Stimulated activated CD8-positive, alpha-beta memory T cell treated with anti-CD3 and anti-CD28 coated beads, Interleukin-4, amount 100 ng/mL, for 48 hours (primary cell): ENCODE measurements around the gene GALNTL6.

Source experiments
- DNase-seq: peaks from one replicate; pipeline ENCODE4 v3.0.0-alpha.2; 2020

Gene GALNTL6

DNA sequence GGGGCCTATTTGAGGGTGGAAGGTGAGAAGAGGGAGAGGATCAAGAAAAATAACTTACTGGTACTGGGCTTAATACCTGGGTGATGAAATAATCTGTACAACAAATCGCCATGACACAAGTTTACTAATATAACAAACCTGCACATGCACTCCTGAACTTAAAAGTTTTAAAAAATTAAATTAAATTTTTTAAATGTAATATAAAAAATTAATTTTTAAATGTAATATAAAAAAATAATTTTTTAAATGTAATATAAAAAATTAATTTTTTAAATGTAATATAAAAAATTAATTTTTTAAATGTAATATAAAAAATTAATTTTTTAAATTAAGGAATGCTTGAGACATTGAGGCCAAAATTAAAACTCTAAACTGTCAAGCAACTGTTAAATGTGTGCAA, 1231.1 kb downstream of the GALNTL6 start:
- DNase-seq, result no peak

DNA sequence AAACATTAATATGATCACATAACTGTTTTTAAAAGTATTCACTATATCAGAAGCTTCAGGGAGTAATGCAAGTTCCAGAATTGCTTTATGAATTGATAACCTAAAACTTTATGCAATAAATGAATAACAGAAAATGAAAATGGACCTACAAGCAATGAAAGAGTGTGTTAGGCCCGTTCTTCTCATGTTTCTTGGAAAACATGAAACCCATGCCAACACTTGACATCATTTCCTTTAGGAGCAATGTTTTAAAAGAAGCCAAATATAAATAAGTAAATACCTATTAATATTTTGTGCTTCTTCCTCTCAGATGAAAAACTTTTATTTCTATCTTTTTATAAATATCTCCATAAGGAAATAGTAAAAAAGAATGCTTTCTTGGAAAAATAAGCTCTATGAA, 1232.4 kb downstream of the GALNTL6 start:
- DNase-seq, result no peak

DNA sequence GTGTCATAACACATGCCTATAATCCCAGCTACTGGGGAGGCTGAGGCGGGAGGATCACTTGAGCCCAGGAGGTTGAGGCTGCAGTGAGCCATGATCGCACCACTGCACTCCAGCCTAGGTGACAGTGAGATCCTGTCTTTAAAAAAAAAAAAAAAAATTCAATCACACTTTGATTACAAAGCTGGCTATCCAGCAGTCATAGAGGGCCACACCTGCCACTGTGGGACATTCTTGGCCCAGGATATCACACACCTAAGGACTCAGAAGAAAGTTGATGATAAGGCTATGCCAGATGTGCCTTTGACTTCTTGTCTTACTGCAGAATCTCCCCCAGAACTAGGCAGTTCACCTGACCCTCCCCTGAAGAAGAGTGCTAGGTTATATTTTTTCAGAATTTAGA, 1232.9 kb downstream of the GALNTL6 start:
- DNase-seq, result no peak

DNA sequence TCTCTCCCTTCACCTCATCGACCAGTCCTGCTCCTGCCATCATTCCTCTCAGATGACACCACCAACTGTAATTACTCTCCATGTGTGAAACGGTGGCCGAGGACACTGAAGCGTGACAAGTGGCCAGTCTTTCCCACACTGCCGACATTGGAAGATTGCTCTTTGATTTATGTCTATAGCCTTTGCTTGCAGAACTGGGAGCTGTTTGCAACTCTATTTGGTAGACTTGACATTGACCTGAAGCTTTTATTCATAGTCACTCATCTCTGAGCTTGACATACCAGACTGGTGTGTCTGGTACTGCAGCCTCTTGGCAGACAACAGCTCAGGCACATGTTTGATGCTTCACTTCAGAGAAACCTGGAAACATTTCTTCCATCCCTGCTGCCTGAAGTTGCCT, 1233.6 kb downstream of the GALNTL6 start:
- no peak for DNase-seq

DNA sequence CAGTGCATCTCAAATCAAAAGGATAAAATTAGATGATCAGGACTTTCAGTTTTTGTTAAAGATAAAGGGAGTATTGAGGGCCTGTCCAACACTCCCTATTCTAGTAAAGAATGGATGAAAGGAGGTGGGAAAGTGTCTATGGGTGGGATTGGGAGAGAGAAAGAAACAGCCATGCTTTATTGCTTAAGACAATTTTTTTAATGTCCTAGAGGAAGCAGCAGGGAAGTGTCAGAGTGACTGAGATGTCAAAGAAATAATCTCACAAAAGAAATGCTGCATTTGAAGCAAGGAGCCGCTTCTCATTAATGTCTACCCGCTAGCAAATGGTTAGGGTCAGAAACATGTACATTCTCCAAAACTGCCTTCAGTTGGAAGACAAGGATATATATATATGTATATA, 1238.0 kb downstream of the GALNTL6 start:
- no peak for DNase-seq

DNA sequence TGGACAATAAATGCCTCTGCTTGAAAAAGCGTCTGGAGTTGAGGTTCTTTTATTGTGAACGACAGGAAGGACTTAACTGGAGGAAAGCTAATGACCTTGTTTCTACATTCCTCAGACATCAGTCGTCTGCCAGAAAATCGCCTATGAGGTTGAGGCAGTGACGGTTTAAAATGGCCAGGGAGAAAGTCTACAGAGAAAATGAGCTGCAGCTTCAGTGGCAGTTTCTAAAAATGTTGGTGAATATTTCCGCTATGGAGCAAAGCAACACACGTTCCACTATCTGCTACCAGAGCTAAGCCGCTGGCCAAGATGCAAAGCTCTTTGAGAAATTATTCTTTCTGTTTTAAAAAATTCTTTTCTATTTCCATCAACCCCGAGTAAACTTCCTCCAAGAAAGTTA, 1238.5 kb downstream of the GALNTL6 start:
- no peak for DNase-seq

DNA sequence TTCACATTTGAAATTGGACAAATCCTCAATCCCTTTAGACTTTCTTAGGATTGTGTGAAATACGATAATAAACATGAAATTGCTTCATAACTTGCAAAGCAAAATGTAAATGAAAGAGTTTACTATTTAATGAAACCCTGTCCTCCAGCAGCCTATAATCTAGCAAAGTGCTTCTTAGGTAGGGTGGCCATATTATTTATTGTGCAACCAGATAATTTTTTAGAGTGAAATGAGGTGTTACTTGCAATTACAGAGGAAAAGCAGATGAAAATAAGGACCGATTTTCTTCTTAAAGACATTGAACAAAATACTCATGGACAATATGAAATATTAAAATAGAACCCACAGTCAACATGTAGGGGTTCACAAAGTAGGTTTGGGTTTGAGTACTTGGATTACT, 1239.2 kb downstream of the GALNTL6 start:
- DNase-seq, result no peak

DNA sequence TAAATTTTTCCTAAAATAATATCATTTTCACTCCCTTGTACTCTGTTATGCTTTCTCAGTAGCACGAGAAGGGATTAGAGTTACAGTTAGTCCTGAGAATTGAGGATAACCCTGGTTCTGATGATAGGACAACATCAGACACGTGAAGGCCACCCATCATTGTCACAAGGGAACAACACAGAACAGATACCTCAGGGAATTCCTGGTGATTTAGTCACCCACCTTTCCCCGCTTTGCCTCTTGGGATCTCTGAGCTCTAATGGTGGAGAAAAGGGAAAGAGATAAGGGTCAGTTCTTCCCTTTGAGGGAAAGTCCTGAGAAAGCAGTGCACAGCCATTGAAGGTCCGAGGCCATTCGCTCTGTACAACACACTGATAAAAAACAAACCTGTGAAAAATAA, 1243.1 kb downstream of the GALNTL6 start:
- no peak for DNase-seq

DNA sequence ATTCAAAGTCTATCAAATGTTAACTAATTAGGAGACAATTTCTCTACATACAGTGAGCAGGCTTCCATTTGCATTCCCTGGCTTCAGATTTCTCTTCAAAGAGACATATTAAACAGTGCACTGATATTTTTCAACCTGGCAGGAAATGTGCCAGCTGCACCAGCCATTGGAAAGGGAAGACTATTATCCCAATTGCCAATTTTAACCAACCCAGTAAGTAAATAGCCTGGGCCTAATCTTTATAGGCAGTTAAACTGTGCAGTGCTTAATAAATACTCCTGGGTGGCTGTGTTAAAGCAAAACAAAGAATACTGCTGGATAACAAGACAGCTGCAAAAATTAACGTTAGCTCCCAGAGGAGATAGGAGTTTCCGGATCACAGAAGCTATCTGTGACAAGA, 1243.5 kb downstream of the GALNTL6 start:
- no peak for DNase-seq

DNA sequence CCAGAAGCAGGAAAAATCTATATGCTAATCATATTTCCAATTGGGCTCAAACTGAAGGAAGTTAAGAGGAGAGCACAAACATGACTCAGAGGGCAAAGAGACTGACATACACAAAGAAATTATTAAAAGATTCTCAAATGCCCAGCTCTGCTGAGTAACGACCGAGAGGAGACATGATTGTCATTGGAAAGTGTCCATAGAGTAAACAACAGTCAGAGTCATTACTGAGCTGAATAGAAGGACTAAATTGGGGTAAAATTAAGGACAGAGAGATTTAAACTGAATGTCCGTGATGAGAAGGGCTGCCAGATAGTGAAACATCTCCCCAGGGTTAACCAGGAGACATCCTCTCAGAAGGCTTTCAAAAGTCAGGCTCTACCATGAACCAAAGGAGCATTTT, 1244.2 kb downstream of the GALNTL6 start:
- no peak for DNase-seq

DNA sequence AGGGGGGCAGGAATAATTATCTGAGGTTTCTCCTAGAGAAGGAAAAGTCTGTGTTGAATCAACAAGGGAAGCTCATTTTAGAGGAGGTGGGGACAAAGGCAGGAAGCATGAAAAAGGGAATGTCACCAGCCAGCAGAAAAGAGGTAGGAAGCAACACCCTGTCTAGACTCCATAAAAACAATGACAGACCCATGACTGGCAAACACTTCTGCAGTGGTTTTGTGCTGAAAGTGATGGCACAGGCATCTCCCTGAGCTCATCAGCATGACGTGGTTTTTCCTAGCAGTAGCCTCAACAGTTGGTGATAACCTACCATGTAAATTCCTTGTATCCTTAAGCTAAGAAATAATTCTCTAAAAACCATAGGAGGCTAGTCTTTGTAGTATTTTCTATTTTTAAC, 1244.7 kb downstream of the GALNTL6 start:
- DNase-seq, result no peak

DNA sequence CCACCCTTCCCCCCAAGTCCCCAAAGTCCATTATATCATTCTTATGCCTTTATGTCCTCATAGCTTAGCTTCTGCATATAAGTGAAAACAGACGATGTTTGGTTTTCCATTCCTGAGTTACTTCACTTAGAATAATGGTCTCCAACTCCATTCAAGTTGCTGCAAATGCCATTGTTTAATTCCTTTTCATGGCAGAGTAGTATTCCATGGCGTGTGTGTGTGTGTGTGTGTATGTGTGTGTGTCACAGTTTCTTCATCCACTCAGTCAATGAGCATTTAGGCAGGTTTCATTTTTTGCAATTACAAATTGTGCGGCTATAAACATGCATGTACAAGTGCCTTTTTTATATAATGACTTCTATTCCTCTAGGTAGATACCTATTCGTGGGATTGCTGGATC, 1248.0 kb downstream of the GALNTL6 start:
- no peak for DNase-seq

DNA sequence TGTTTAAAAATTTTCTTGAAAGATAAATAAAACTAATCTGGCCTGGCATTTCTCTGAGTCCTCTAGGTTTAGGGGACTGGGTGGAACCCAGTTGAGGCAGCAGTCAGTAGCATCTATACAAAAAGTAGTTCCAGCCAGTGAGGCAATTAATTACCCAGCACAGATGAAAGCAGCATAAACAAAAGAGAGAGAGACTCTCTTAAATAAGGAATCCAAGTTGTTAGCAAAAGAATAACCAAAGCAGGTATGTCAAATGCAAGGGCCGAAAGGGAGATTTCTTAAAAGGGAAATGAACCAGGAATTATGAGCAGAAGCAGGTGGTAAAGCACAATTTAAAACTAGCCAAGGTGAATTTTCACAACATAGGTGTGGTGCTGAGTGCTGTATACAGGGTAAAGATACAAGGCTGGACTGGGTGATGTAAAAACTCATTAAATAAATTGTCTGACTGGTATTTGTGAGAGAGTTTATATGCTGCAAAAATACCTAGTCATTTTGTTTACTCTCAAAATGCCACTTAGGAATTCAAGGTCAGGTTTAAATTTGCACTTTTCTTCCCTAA, 1260.8 kb downstream of the GALNTL6 start:
- DNase-seq, result no peak

DNA sequence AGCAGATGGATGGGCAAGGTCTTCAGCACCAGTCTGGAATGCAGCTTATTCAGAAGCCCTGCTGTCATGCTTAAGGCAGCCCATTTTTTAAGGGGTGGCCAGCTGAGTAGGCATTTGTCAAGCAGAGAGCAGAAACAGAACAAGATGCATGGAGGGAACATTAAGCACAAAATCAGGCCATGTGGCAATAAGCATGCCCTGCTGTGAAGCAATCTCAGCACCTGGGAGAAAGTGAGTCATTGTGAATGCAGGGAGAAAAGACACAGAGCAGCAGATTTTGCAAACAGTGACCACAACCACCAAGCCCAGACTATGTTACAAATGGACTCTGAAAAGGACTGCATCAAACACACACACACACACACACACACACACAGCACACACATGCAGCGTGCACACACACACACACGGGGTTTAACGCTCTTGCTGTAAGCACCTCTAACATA, 1261.3 kb downstream of the GALNTL6 start:
- DNase-seq, result no peak

DNA sequence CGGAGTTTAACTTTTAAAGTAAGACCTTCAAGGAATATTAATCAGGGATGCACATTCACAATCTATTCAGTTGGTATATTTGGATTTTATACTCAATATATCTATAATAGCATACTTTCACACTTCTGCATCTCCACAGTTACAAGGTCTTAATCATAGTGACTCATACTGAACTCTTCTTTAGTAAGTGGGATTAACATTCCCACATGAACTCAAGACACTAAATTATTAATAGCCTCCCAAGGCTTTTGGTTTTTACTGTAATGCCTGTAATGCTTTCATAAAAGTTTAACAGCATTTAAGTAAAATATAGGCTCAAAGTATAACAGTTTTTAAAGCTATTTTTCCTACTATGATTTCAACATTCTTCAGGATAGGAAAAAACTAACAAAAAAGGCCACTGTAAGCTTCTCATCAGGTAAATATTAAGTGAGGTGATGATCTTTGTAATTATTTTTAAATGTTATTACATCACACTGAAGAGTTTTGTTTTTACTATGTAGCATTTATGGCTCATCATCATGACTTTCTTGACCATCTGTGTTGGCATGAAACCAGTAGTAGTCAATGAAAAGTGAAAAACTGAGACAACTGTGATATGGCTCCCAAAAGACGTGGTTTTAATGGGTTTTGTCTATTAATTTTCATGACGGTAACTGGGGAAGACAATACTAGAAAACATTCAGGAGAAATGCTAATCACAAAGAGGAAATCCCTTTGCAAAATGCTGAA, 1263.9 kb downstream of the GALNTL6 start:
- DNase-seq, result no peak

DNA sequence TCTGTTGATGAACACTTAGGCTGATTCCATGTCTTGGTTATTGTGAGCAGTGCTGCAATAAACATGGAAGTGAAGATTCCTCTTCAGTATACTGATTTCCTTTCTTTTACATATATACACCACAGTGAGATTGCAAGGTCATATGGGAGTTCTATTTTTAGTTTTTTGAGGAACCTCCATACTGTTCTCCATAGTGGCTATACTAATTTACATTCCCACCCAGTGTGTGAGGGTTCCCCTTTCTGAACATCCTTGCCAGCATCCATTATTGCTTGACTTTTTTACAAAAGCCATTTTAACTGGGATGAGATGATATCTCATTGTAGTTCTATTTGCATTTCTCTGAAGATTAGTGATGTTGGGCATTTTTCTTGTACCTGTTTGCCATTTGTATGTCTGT, 1274.9 kb downstream of the GALNTL6 start:
- DNase-seq, result no peak
